Activated CD4-positive, alpha-beta T cell treated with anti-CD3 and anti-CD28 coated beads, Interleukin-2, amount 50 U/mL, for 1 hour (primary cell): ENCODE data around the gene CHST11.
"Not testable (repeated sequence)": the region's sequence is repeated elsewhere in the genome, so short reads cannot be mapped to it uniquely, and the experiment has no call there.

Experiments
- DNase-seq: peaks from one replicate; pipeline ENCODE4 v3.0.0-alpha.2; 2020

Gene CHST11

GRCh38 chr12:104729091-104729490 lies 272.3 kb downstream of the CHST11 start:
- no peak for DNase-seq

GRCh38 chr12:104729610-104730446 lies 273.1 kb downstream of the CHST11 start:
- no peak for DNase-seq

GRCh38 chr12:104730763-104731162 lies 274.0 kb downstream of the CHST11 start:
- DNase-seq = no peak

- DNase-seq = no peak
Observed at GRCh38 chr12:104733717-104734175, 277.0 kb downstream of the CHST11 start.

GRCh38 chr12:104734541-104735095 lies 277.9 kb downstream of the CHST11 start:
- no peak for DNase-seq

GRCh38 chr12:104735801-104736200 lies 279.1 kb downstream of the CHST11 start:
- DNase-seq = no peak

- no peak for DNase-seq
Observed at GRCh38 chr12:104736307-104736706, 279.6 kb downstream of the CHST11 start.

GRCh38 chr12:104737113-104737512 lies 280.4 kb downstream of the CHST11 start:
- no peak for DNase-seq

- no peak for DNase-seq
Observed at GRCh38 chr12:104737791-104738301, 281.1 kb downstream of the CHST11 start.

- DNase-seq = no peak
Observed at GRCh38 chr12:104738331-104738730, 281.6 kb downstream of the CHST11 start.

- no peak for DNase-seq
Observed at GRCh38 chr12:104738776-104739642, 282.3 kb downstream of the CHST11 start.

- DNase-seq = no peak
Observed at GRCh38 chr12:104740668-104741067, 283.9 kb downstream of the CHST11 start.

GRCh38 chr12:104741077-104741476 lies 284.3 kb downstream of the CHST11 start:
- DNase-seq = no peak

- no peak for DNase-seq
Observed at GRCh38 chr12:104741497-104742367, 285.0 kb downstream of the CHST11 start.

- DNase-seq = no peak
Observed at GRCh38 chr12:104742551-104743201, 285.9 kb downstream of the CHST11 start.

- no peak for DNase-seq
Observed at GRCh38 chr12:104743202-104743580, 286.4 kb downstream of the CHST11 start.

GRCh38 chr12:104743753-104744548 lies 287.2 kb downstream of the CHST11 start:
- not testable (repeated sequence) for DNase-seq

- DNase-seq = no peak
Observed at GRCh38 chr12:104746467-104747088, 289.8 kb downstream of the CHST11 start.

- DNase-seq = no peak
Observed at GRCh38 chr12:104747330-104747729, 290.6 kb downstream of the CHST11 start.

GRCh38 chr12:104747955-104748354 lies 291.2 kb downstream of the CHST11 start:
- DNase-seq = peak; percentile 21
